ENCODE measurements around the gene CCSER2.

GRCh38 chr10:84548869-84549268 is 220.5 kb downstream of the CCSER2 start:
- no peak for TF ChIP-seq CTCF (IDR thresholded peaks at IDR 0.05)
- no peak for TF ChIP-seq POLR2A (IDR thresholded peaks at IDR 0.05; ENCODE audit: low read depth)
- no peak for TF ChIP-seq EP300 (IDR thresholded peaks at IDR 0.05)

Data from esophagus muscularis mucosa (tissue), 4 donors.